PC-9 (cell line): ENCODE data around the gene IPO4. TPM values are rescaled to one million over a fixed set of nuclear protein-coding genes. Genes with fewer than 3 reads are reported as not detected.

Experiments
- BruUV-seq: library from RNA; stranded (reverse); fragments of 400-500 nt; replicated peaks from 2 replicates; lab custom pipeline; 2021; lab: Mats Ljungman, UMichigan
- CTCF ChIA-PET: fragments of 300-600 bp; sonication (Branson Sonifier 250); formaldehyde crosslinking; loops from one replicate; lab custom pipeline; 2022; ENCODE audit warnings: antibody characterized with exemption; lab: Charles Lee
- POLR2A ChIA-PET: fragments of 300-600 bp; sonication (Branson Sonifier 250); formaldehyde crosslinking; loops from one replicate; lab custom pipeline; 2022; ENCODE audit warnings: antibody characterized with exemption; ENCODE audit not compliant: unreplicated experiment; lab: Charles Lee
- DNase-seq, 2 experiments: peaks; one replicate each; pipeline versions ENCODE4 v3.0.0 to v3.0.0-alpha.2; 2015 to 2022; ENCODE audit warnings: mixed read lengths in 1 of 2
- H2AFZ ChIP-seq: fragments of 200-600 bp; sonication (generic); 2 replicates; pipeline ENCODE4 v1.8.1; 2017; ENCODE audit warnings: antibody characterized with exemption
- H3F3A ChIP-seq: fragments of 200-600 bp; sonication (generic); 2 replicates; pipeline ENCODE4 v1.8.1; 2017; ENCODE audit warnings: antibody characterized with exemption, mild to moderate bottlenecking, low read depth; ENCODE audit not compliant: insufficient read depth
- H3K27ac ChIP-seq: fragments of 200-600 bp; sonication (generic); 2 replicates; pipeline ENCODE4 v1.6.1; 2016; ENCODE audit warnings: mixed run types
- H3K27me3 ChIP-seq: fragments of 200-600 bp; sonication (generic); 2 replicates; pipeline ENCODE4 v1.6.1; 2016; ENCODE audit warnings: low read depth, mixed run types; ENCODE audit not compliant: insufficient read depth
- H3K36me3 ChIP-seq: fragments of 200-600 bp; sonication (generic); 2 replicates; pipeline ENCODE4 v1.6.1; 2016; ENCODE audit warnings: low read depth, mixed run types
- H3K4me1 ChIP-seq: fragments of 200-600 bp; sonication (generic); replicated peaks from 2 replicates; pipeline ENCODE4 v1.6.1; 2016; ENCODE audit warnings: mixed run types; ENCODE audit not compliant: insufficient read depth
- H3K4me2 ChIP-seq: fragments of 200-600 bp; sonication (generic); 2 replicates; pipeline ENCODE4 v1.6.1; 2017; ENCODE audit warnings: mixed run types
- H3K4me3 ChIP-seq: fragments of 200-600 bp; sonication (generic); 2 replicates; pipeline ENCODE4 v1.6.1; 2016; ENCODE audit warnings: mixed run types
- H3K79me2 ChIP-seq: fragments of 200-600 bp; sonication (generic); 2 replicates; pipeline ENCODE4 v1.6.1; 2017; ENCODE audit warnings: low read depth, mixed run types
- H3K9me2 ChIP-seq: fragments of 200-600 bp; sonication (generic); 2 replicates; pipeline ENCODE4 v1.8.1; 2017; ENCODE audit warnings: mild to moderate bottlenecking; ENCODE audit not compliant: insufficient read depth
- H3K9me3 ChIP-seq: fragments of 200-600 bp; sonication (generic); 2 replicates; pipeline ENCODE4 v1.8.1; 2016; ENCODE audit warnings: low read depth; ENCODE audit not compliant: insufficient read depth
- H4K20me1 ChIP-seq: fragments of 200-600 bp; sonication (generic); 2 replicates; pipeline ENCODE4 v1.8.1; 2017; ENCODE audit not compliant: insufficient read depth
- EZH2 ChIP-seq: fragments of 200-600 bp; sonication (generic); IDR thresholded peaks from 2 replicates; pipeline ENCODE4 v1.8.0; 2017; ENCODE audit warnings: antibody characterized with exemption, low read depth
- intact Hi-C: fragments of 100-400 bp; cut with micrococcal nuclease; formaldehyde crosslinking; loops from one replicate; pipeline ENCODE4 v1.10.0; 2022; ENCODE audit not compliant: unreplicated experiment
- total RNA-seq: library from RNA; stranded (reverse); gene quantifications from 2 replicates; pipeline ENCODE4 v1.2.3, GENCODE V29; 2021
- TF ChIP-seq, protein P1 (sequence below): fragments of 200-600 bp; sonication (generic); conservative IDR thresholded peaks from 2 replicates; pipeline ENCODE4 v1.6.1; 2017; ENCODE audit warnings: mixed run types, antibody characterized with exemption, mild to moderate bottlenecking, moderate library complexity

Gene IPO4
- total RNA-seq, 1 experiment from 2014 or later = 44.1 TPM

DNA sequence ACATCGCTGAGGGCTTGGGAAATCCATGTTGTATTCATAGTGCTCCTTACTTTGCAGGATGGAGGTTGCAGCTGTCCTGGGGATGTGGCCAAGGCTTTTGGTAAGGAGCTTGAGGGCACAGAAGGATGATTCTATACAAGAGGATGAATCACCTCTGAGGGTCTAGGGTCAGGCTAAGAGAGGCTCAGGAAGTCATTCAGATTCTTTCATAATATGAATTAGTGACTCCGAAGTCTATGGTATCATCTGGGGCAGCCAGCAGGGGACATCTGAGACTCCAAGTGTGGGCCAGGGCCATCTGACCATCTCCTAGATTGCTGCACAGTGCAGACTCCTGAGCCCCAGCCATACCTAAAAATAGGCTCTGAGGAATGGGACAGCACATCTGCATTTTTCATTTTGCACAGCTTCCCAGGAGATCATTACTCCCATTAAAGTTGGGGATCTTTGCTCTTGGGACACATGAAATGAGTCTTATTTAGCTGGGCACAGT is 48.9 kb upstream of the IPO4 start:
- H2AFZ ChIP-seq = no peak overlapping the region
- no peak overlapping the region for H3K27ac ChIP-seq
- H3K27me3 ChIP-seq = no peaks in the 10 kb centered on the region
- peaks cover 12% of the 10 kb centered on the region for H3K4me1 ChIP-seq
- H3K4me3 ChIP-seq = no peak overlapping the region
- CTCF ChIA-PET = no interaction called here
- BruUV-seq = no TSS peak
- no peak for TF ChIP-seq EZH2
- TF ChIP-seq, protein P1, sequence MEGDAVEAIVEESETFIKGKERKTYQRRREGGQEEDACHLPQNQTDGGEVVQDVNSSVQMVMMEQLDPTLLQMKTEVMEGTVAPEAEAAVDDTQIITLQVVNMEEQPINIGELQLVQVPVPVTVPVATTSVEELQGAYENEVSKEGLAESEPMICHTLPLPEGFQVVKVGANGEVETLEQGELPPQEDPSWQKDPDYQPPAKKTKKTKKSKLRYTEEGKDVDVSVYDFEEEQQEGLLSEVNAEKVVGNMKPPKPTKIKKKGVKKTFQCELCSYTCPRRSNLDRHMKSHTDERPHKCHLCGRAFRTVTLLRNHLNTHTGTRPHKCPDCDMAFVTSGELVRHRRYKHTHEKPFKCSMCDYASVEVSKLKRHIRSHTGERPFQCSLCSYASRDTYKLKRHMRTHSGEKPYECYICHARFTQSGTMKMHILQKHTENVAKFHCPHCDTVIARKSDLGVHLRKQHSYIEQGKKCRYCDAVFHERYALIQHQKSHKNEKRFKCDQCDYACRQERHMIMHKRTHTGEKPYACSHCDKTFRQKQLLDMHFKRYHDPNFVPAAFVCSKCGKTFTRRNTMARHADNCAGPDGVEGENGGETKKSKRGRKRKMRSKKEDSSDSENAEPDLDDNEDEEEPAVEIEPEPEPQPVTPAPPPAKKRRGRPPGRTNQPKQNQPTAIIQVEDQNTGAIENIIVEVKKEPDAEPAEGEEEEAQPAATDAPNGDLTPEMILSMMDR = no peak
- H3K36me3 ChIP-seq = no peaks in the 10 kb centered on the region
- no peak overlapping the region for H3K4me2 ChIP-seq
- peaks cover 8% of the 10 kb centered on the region; the same call in 1 of the 2 replicates for H3F3A ChIP-seq
- no peak for DNase-seq
- intact Hi-C loops = no loop called here
- H3K9me3 ChIP-seq = no peaks in the 10 kb centered on the region
- peaks cover 24% of the 10 kb centered on the region for H3K79me2 ChIP-seq
- no peaks in the 10 kb centered on the region for H4K20me1 ChIP-seq
- no peaks in the 10 kb centered on the region for H3K9me2 ChIP-seq
- POLR2A ChIA-PET = no interaction called here

DNA sequence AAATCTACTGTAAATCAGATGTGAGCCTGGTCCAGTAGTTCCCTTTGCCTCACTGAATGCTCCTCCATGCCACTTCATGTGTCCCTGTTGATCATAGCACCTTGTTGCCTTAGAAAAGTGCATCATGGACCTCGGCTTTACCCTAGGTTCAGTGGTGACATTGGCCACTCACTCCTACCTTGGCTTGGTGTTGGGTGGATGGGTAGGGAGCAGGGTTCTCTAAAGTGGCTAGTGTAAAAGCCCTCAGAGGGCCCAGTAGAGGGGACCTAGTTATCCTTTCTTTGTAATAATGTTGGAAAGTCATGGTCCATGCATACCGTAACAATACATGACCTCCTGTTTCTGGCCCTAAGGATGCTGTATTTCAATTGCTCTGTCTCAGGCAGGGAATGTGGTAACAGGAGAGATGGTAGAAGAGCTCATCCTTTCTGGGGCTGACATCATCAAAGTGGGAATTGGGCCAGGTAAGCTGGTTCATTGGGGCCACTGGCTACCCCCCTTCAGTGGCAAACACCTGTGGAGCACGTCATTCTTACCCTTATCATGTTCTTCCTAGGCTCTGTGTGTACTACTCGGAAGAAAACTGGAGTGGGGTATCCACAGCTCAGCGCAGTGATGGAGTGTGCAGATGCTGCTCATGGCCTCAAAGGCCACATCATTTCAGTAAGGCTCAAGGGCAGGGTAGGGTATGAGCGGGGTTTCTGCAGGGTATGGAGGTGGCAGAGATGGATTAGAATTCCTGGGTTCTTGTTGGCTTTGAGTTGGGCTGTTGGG is 48.3 kb upstream of the IPO4 start:
- peaks cover 26% of the 10 kb centered on the region for H3K79me2 ChIP-seq
- H3K4me1 ChIP-seq = peaks cover 12% of the 10 kb centered on the region

DNA sequence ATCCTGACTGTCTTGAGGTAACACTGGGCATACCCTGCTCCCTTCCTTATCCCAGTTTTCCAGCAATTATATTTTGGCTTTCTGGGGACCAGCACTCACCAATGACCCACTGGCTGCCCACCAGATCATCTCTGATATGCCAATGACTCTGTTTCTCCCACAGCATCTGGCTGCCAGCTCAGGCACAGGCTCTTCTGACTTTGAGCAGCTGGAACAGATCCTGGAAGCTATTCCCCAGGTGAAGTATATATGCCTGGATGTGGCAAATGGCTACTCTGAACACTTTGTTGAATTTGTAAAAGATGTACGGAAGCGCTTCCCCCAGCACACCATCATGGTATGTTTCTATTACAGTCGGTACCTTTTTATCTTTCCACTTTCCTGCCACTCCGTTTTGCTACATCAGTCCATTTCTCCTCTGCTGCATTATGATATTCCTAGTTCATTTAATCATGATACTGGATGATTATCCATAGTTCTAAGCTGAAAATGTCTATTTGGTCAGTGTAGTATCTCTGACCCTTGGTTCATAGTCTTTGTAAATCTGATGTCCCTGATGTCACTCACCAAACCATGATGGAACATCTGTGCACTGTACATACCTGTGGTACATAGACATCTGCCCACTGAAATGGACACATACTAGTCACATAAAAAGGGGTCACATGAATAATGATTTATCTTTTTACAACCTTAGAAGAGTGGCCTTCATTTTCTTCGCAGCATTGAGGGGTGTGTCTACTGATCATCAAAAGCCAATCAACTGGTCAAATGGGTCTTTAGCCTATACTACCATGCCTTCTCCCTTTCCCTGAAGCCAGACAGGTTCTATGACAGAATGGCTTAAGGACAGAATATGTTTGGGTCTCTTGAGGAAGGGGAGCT is 47.4 kb upstream of the IPO4 start:
- peaks cover 8% of the 10 kb centered on the region; the same call in 1 of the 2 replicates for H3F3A ChIP-seq
- peaks cover 34% of the 10 kb centered on the region for H3K79me2 ChIP-seq
- H3K4me1 ChIP-seq = peaks cover 12% of the 10 kb centered on the region
- CTCF ChIA-PET = no interaction called here
- no peaks in the 10 kb centered on the region for H3K9me2 ChIP-seq
- no peaks in the 10 kb centered on the region for H3K36me3 ChIP-seq
- no TSS peak for BruUV-seq
- H3K4me3 ChIP-seq = no peak overlapping the region
- POLR2A ChIA-PET = no interaction called here
- H3K27ac ChIP-seq = no peak overlapping the region
- intact Hi-C loops = no loop called here
- H4K20me1 ChIP-seq = no peaks in the 10 kb centered on the region
- no peak overlapping the region for H2AFZ ChIP-seq
- H3K4me2 ChIP-seq = no peak overlapping the region
- H3K27me3 ChIP-seq = no peaks in the 10 kb centered on the region
- no peaks in the 10 kb centered on the region for H3K9me3 ChIP-seq
- TF ChIP-seq, protein P1 = no peak
- TF ChIP-seq EZH2 = no peak
- DNase-seq = no peak

More for the DNA sequence above, 48.3 kb upstream of the IPO4 start:
- peaks cover 8% of the 10 kb centered on the region; the same call in 1 of the 2 replicates for H3F3A ChIP-seq
- TF ChIP-seq EZH2 = no peak
- TF ChIP-seq, protein P1 = no peak
- H2AFZ ChIP-seq = no peak overlapping the region
- H3K9me2 ChIP-seq = no peaks in the 10 kb centered on the region
- no TSS peak for BruUV-seq
- H3K27me3 ChIP-seq = no peaks in the 10 kb centered on the region
- H4K20me1 ChIP-seq = no peaks in the 10 kb centered on the region
- no peak overlapping the region for H3K4me2 ChIP-seq
- DNase-seq = no peak
- H3K27ac ChIP-seq = no peak overlapping the region
- no peaks in the 10 kb centered on the region for H3K36me3 ChIP-seq
- ChIA-PET POLR2A (no interaction called here), CTCF (no interaction called here)
- no peak overlapping the region for H3K4me3 ChIP-seq
- intact Hi-C loops = no loop called here
- no peaks in the 10 kb centered on the region for H3K9me3 ChIP-seq
